Skin of body (tissue), 2 donors: ENCODE data around the gene RGS10. TPM values are rescaled to one million over a fixed set of nuclear protein-coding genes. Genes with fewer than 3 reads are reported as not detected.

Source experiments
- DNase-seq: peaks from one replicate; lab custom pipeline; 2025; lab: John Stamatoyannopoulos, UW
- total RNA-seq: library from RNA; depleted of rRNA; stranded (reverse); fragments of >200 nt; gene quantifications from one replicate; pipeline ENCODE4 v1.2.3, GENCODE V29; 2014

Gene RGS10
- total RNA-seq, 1 donor from 2014 or later: 34.0 TPM

- no peak for DNase-seq
Observed at GRCh38 chr10:119497243-119497642, 45.3 kb downstream of the RGS10 start.

- DNase-seq: no peak
Observed at GRCh38 chr10:119496273-119496672, 46.2 kb downstream of the RGS10 start.

GRCh38 chr10:119495545-119495944, 47.0 kb downstream of the RGS10 start:
- DNase-seq: no peak

GRCh38 chr10:119495021-119495505, 47.5 kb downstream of the RGS10 start:
- DNase-seq: no peak

GRCh38 chr10:119494236-119495020, 48.1 kb downstream of the RGS10 start:
- DNase-seq: peak; percentile 34

- DNase-seq: no peak
Observed at GRCh38 chr10:119493155-119493554, 49.4 kb downstream of the RGS10 start.

GRCh38 chr10:119491966-119492757, 50.4 kb downstream of the RGS10 start:
- peak; percentile 40 for DNase-seq

- no peak for DNase-seq
Observed at GRCh38 chr10:119489991-119490326, 52.6 kb downstream of the RGS10 start.

- DNase-seq: no peak
Observed at GRCh38 chr10:119488675-119489074, 53.8 kb downstream of the RGS10 start.

- DNase-seq: no peak
Observed at GRCh38 chr10:119483839-119484238, 58.7 kb downstream of the RGS10 start.

GRCh38 chr10:119483001-119483400, 59.5 kb downstream of the RGS10 start:
- DNase-seq: no peak

GRCh38 chr10:119481781-119482426, 60.6 kb downstream of the RGS10 start:
- DNase-seq: no peak

GRCh38 chr10:119480667-119481066, 61.9 kb downstream of the RGS10 start:
- no peak for DNase-seq

GRCh38 chr10:119479532-119479931, 63.0 kb downstream of the RGS10 start:
- DNase-seq: no peak

GRCh38 chr10:119478811-119479341, 63.6 kb downstream of the RGS10 start:
- DNase-seq: no peak

- no peak for DNase-seq
Observed at GRCh38 chr10:119478111-119478802, 64.3 kb downstream of the RGS10 start.

- DNase-seq: no peak
Observed at GRCh38 chr10:119477444-119477843, 65.1 kb downstream of the RGS10 start.

- no peak for DNase-seq
Observed at GRCh38 chr10:119474606-119475005, 67.9 kb downstream of the RGS10 start.

- no peak for DNase-seq
Observed at GRCh38 chr10:119473771-119474170, 68.7 kb downstream of the RGS10 start.

GRCh38 chr10:119470920-119471702, 71.4 kb downstream of the RGS10 start:
- no peak for DNase-seq
